ENCODE data around the gene FOXO6. TPM values are rescaled to one million over a fixed set of nuclear protein-coding genes. Genes with fewer than 3 reads are reported as not detected.
A peak's percentile ranks its signal among the peaks of the same experiment; 100 is the strongest.

The FOXO6 gene
- total and polyA plus RNA-seq, 2 experiments from 2014 or later: 0.68 to 4.2 TPM

DNA sequence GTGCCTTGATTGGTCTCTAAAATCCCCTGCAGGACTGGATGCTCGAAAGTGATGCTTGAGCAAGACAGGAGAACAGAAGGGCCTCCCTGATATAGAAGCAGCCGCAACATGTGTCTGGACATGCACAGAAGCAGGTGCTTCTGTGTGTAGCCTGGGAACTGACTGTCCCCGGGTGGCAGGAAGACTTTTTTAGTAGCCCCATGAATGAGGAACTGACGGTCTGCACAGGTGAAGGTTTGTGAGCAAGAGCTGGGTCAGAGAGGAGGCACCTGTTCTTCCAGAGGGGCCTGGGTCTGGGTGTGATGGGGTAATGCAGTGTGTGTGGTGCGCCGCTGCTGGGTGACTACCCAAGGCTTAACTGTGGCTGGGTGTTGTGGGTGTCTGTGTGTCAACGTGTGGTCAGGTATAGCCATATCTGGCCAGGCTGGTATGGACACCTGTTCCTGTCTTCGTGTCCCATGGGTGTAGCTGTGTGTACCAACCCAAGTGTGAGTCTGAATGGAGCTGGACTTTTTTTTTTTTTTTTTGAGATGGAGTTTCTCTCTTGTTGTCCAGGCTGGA is 39.1 kb upstream of the FOXO6 start (continued):
- TF ChIP-seq, protein P1, sequence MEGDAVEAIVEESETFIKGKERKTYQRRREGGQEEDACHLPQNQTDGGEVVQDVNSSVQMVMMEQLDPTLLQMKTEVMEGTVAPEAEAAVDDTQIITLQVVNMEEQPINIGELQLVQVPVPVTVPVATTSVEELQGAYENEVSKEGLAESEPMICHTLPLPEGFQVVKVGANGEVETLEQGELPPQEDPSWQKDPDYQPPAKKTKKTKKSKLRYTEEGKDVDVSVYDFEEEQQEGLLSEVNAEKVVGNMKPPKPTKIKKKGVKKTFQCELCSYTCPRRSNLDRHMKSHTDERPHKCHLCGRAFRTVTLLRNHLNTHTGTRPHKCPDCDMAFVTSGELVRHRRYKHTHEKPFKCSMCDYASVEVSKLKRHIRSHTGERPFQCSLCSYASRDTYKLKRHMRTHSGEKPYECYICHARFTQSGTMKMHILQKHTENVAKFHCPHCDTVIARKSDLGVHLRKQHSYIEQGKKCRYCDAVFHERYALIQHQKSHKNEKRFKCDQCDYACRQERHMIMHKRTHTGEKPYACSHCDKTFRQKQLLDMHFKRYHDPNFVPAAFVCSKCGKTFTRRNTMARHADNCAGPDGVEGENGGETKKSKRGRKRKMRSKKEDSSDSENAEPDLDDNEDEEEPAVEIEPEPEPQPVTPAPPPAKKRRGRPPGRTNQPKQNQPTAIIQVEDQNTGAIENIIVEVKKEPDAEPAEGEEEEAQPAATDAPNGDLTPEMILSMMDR (conservative IDR thresholded peaks at IDR 0.05; ENCODE audit: low read depth in 2 of 2): no peak
- TF ChIP-seq ZNF462 (CRISPR knock-in tag; IDR thresholded peaks at IDR 0.05) (no peak), POLR2AphosphoS5 (IDR thresholded peaks at IDR 0.05; ENCODE audit: low read depth) (no peak)

DNA sequence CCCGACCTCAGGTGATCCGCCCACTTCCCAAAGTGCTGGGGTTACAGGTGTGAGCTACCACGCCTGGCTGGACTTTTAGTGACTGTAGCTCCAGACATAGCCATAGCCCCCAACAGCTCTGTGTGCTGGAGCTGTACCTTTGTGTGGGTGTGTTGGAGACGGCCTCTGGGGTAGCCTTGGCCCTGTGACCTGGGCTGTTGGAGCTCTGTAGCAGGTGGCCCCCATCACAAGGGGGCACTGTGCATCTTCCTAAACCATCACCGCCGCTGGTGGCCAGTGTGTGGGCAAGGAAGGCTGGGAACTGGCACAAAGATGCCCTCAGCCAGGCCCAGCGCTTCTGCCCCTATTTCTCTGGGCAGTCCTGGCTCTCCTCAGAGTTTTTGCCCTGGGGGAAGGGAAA is 38.4 kb upstream of the FOXO6 start:
- no peaks in the 10 kb centered on the region for H3K9me3 Mint-ChIP-seq

More for the DNA sequence above, 38.4 kb upstream of the FOXO6 start:
- H3K4me1 ChIP-seq (ENCODE audit: insufficient read depth): peaks cover 6% of the 10 kb centered on the region; the same call in 1 of the 2 replicates
- H3K79me2 ChIP-seq (replicated peaks; ENCODE audit: insufficient read depth): no peaks in the 10 kb centered on the region
- no peaks in the 10 kb centered on the region for H3K36me3 ChIP-seq (ENCODE audit: insufficient read depth)
- no peak for TF ChIP-seq JUNB (IDR thresholded peaks at IDR 0.05; ENCODE audit: unreplicated experiment)
- TF ChIP-seq, protein P1 (conservative IDR thresholded peaks at IDR 0.05; ENCODE audit: low read depth in 2 of 2): peak; percentile 76 to 95
- peaks cover 14% of the 10 kb centered on the region for H3K4me1 Mint-ChIP-seq
- H3K27me3 Mint-ChIP-seq (ENCODE audit: insufficient read depth, low read depth, poor library complexity): peaks cover 2% of the 10 kb centered on the region
- no peak overlapping the region for H3K4me3 ChIP-seq
- H3K4me3 Mint-ChIP-seq: no peak overlapping the region
- H3K27ac ChIP-seq (ENCODE audit: low read depth): no peak overlapping the region
- H2AFZ ChIP-seq: no peak overlapping the region
- H3F3A ChIP-seq (replicated peaks; ENCODE audit: low read depth): no peaks in the 10 kb centered on the region
- peak; percentile 96 for ATAC-seq
- peak; percentile 85 for DNase-seq (ENCODE audit: low spot score)
- no peak overlapping the region for H3K27ac Mint-ChIP-seq
- H3K9me2 ChIP-seq (ENCODE audit: insufficient read depth): no peaks in the 10 kb centered on the region
- H3K4me2 ChIP-seq: no peak overlapping the region
- no peaks in the 10 kb centered on the region for H4K20me1 ChIP-seq (replicated peaks; ENCODE audit: insufficient read depth)
- H3K27me3 ChIP-seq (ENCODE audit: insufficient read depth): no peaks in the 10 kb centered on the region
- no peaks in the 10 kb centered on the region for H3K36me3 Mint-ChIP-seq (ENCODE audit: low read depth)
